ENCODE measurements around the gene SMIM13. TPM values are rescaled to one million over a fixed set of nuclear protein-coding genes. Genes with fewer than 3 reads are reported as not detected.

SMIM13 gene
- total RNA-seq, 1 donor from 2014 or later = 12.3 TPM

DNA sequence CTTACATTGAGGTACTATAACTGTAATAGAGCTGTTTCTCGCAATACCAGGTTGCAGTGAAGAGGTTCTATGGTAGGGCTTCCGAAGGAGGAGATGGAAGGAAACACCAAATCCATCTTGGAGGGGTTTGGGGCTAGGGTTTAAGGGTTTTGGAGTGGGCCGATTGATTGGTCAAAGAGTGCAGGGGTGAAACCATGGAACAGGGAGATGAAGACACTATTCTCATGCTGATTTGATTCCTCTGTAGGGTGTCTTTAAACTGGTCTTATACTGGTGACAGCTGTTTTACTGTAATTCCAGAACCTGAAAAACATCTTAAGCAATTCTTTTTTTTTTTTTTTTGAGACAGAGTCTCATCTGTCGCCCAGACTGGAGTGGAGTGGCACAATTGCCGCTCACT, 7.8 kb downstream of the SMIM13 start:
- Histone ChIP-seq H3K4me1 (peaks cover 9% of the 10 kb centered on the region), H3K27ac (replicated peaks) (no peak overlapping the region), H3K27me3 (ENCODE audit: low read depth) (no peaks in the 10 kb centered on the region), H3K4me3 (no peak overlapping the region), H3K9me3 (replicated peaks) (peaks cover 6% of the 10 kb centered on the region), H3K36me3 (no peaks in the 10 kb centered on the region)
- no peak for TF ChIP-seq CTCF (IDR thresholded peaks at IDR 0.05; ENCODE audit: borderline replicate concordance)
- intact Hi-C loops (cut with micrococcal nuclease) = no loop called here
- DNase-seq = no peak

DNA sequence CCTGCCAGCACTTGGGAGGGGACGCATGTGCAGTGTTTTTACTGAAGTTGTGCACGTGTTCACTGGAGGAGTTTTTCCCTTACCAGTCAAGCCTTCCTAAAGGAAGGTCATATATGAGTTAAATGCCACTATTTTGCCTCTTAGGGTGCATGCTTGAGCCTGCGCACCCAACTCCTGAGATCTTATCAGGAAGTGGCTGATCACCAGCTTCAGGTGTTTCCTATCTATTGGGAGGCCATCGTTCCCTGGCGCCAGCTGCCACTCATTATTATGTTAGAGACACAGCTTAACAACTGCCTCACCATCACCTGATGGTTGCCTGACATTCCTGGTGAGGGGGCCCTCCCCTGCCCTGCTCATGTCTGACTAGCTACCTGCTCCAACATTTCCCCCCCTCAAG, 9.4 kb downstream of the SMIM13 start:
- H3K4me3 ChIP-seq = no peak overlapping the region
- no peaks in the 10 kb centered on the region for H3K36me3 ChIP-seq
- intact Hi-C loops (cut with micrococcal nuclease) = no loop called here
- H3K27me3 ChIP-seq (ENCODE audit: low read depth) = no peaks in the 10 kb centered on the region
- H3K27ac ChIP-seq (replicated peaks) = no peak overlapping the region
- H3K4me1 ChIP-seq = peaks cover 12% of the 10 kb centered on the region
- TF ChIP-seq CTCF (IDR thresholded peaks at IDR 0.05; ENCODE audit: borderline replicate concordance) = no peak
- DNase-seq = no peak
- peaks cover 6% of the 10 kb centered on the region for H3K9me3 ChIP-seq (replicated peaks)

GRCh38 chr6:11108726-11109125, 15.1 kb downstream of the SMIM13 start:
- Histone ChIP-seq H3K27me3 (ENCODE audit: low read depth) (no peaks in the 10 kb centered on the region), H3K4me1 (peaks cover 22% of the 10 kb centered on the region), H3K9me3 (replicated peaks) (no peaks in the 10 kb centered on the region), H3K4me3 (no peak overlapping the region), H3K27ac (replicated peaks) (no peak overlapping the region), H3K36me3 (no peaks in the 10 kb centered on the region)
- no peak for DNase-seq
- intact Hi-C loops (cut with micrococcal nuclease) = no loop called here
- no peak for TF ChIP-seq CTCF (IDR thresholded peaks at IDR 0.05; ENCODE audit: borderline replicate concordance)

- Histone ChIP-seq H3K27me3 (ENCODE audit: low read depth) (no peaks in the 10 kb centered on the region), H3K4me1 (peaks cover 16% of the 10 kb centered on the region), H3K9me3 (replicated peaks) (no peaks in the 10 kb centered on the region), H3K4me3 (no peak within 1 kb of the TSS), H3K36me3 (no peaks in the 10 kb centered on the region), H3K27ac (replicated peaks) (no peak within 1 kb of the TSS)
- DNase-seq = no peak
- TF ChIP-seq CTCF (IDR thresholded peaks at IDR 0.05; ENCODE audit: borderline replicate concordance) = no peak
- intact Hi-C loops (cut with micrococcal nuclease) = no loop called here
Measured at GRCh38 chr6:11110921-11111768, 17.5 kb downstream of the SMIM13 start, which contains the start of gene ERVFRD-1. TSS of gene ERVFRD-1 (minus strand) at chr6:11111725. CDS start at chr6:11105310, 6,415 bp downstream.

GRCh38 chr6:11111769-11112437, 18.3 kb downstream of the SMIM13 start:
- DNase-seq = no peak
- Histone ChIP-seq H3K4me3 (no peak overlapping the region), H3K36me3 (no peaks in the 10 kb centered on the region), H3K27me3 (ENCODE audit: low read depth) (no peaks in the 10 kb centered on the region), H3K27ac (replicated peaks) (no peak overlapping the region), H3K4me1 (peaks cover 10% of the 10 kb centered on the region), H3K9me3 (replicated peaks) (no peaks in the 10 kb centered on the region)
- no peak for TF ChIP-seq CTCF (IDR thresholded peaks at IDR 0.05; ENCODE audit: borderline replicate concordance)
- intact Hi-C loops (cut with micrococcal nuclease) = no loop called here
